ENCODE data around the gene HLA-DQA1.

HLA-DQA1 gene

GRCh38 chr6:32664354-32664753, 27.1 kb downstream of the HLA-DQA1 start:
- ATAC-seq: no peak
- TF ChIP-seq RARB (CRISPR knock-in tag; IDR thresholded peaks at IDR 0.05): no peak
- TF ChIP-seq SNAI2 (CRISPR knock-in tag; IDR thresholded peaks at IDR 0.05): no peak

DNA sequence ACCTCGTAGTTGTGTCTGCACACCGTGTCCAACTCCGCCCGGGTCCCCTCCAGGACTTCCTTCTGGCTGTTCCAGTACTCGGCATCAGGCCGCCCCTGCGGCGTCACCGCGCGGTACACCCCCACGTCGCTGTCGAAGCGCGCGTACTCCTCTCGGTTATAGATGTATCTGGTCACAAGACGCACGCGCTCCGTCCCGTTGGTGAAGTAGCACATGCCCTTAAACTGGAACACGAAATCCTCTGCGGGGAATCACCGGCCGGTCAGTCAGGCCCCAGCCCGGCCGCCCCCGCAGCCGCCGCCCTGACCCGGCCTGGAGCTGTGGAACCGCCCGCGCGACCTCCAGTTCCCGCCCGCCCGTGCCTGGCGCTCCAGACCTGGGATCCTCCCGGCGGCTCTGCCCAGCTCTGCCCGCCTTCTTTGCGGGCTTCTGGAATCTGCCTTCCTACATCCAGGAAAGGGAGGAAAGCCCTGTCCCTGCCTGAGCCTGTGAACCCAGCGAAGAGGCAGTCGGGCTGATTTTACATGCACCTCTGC, 27.7 kb downstream of the HLA-DQA1 start:
- no peak for ATAC-seq
- TF ChIP-seq PPARA (CRISPR knock-in tag; IDR thresholded peaks at IDR 0.05; ENCODE audit: borderline replicate concordance) (no peak), ZNF70 (CRISPR knock-in tag; IDR thresholded peaks at IDR 0.05) (no peak), ARNTL (CRISPR knock-in tag; IDR thresholded peaks at IDR 0.05; ENCODE audit: borderline replicate concordance, low read depth) (no peak), TCF4 (CRISPR knock-in tag; IDR thresholded peaks at IDR 0.05; ENCODE audit: borderline replicate concordance) (no peak), POU6F1 (CRISPR knock-in tag; IDR thresholded peaks at IDR 0.05; ENCODE audit: borderline replicate concordance, low read depth) (no peak), RARB (CRISPR knock-in tag; IDR thresholded peaks at IDR 0.05) (no peak)

- TF ChIP-seq ZNF8 (CRISPR knock-in tag; IDR thresholded peaks at IDR 0.05): no peak
- TF ChIP-seq, protein P1, sequence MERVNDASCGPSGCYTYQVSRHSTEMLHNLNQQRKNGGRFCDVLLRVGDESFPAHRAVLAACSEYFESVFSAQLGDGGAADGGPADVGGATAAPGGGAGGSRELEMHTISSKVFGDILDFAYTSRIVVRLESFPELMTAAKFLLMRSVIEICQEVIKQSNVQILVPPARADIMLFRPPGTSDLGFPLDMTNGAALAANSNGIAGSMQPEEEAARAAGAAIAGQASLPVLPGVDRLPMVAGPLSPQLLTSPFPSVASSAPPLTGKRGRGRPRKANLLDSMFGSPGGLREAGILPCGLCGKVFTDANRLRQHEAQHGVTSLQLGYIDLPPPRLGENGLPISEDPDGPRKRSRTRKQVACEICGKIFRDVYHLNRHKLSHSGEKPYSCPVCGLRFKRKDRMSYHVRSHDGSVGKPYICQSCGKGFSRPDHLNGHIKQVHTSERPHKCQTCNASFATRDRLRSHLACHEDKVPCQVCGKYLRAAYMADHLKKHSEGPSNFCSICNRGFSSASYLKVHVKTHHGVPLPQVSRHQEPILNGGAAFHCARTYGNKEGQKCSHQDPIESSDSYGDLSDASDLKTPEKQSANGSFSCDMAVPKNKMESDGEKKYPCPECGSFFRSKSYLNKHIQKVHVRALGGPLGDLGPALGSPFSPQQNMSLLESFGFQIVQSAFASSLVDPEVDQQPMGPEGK (CRISPR knock-in tag; IDR thresholded peaks at IDR 0.05; ENCODE audit: borderline replicate concordance): no peak
- no peak for TF ChIP-seq ZFP30 (CRISPR knock-in tag; IDR thresholded peaks at IDR 0.05)
- no peak for TF ChIP-seq TCF4 (CRISPR knock-in tag; IDR thresholded peaks at IDR 0.05; ENCODE audit: borderline replicate concordance)
- TF ChIP-seq CREB5 (CRISPR knock-in tag; IDR thresholded peaks at IDR 0.05; ENCODE audit: low read depth): no peak
- no peak for ATAC-seq
These were observed 28.5 kb downstream of the HLA-DQA1 start for GRCh38 chr6:32665661-32666060.

DNA sequence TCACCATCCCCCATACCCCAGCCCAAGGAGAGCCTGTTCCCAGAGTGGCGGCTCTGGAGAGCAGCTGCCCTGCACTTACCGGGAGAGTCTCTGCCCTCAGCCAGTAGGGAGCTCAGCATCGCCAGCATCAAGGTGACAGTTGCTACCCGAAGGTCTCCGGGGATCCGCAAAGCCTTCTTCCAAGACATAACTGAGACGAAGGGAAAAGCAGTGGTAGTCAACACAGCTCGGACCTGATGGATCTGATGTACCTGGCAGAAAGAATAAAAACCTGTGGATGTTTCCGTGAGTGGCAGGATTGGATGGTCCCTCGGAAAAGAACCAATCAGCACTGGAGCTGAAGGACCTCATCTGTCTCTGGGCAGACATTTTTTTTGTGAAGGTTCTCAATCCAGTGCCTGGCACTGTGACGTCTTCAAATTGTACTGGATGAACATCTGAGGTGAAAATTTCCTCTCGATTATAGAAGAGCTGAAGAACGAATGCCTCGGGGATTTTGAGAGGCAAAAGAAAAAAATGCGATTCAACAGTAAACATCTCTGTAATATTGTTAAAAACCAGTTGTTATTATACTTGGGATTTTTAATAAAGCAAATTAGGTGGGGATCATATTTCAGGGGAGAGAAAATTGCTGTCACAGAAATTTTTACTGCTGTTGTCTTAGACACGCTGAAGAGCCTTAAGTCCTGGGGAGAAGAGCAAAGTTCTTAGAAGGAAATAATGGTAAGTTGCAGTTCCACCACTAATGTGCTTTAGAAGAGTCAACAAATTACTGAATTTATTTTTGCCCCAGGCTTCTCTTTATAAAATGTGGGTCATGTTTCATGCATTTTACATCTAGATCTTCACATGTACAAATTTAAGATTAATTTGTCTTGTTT, 29.5 kb downstream of the HLA-DQA1 start, which contains the start of gene HLA-DQB1:
Gene HLA-DQB1, minus strand, starts transcription at position 238 of the 881 bp plus-strand sequence. Its CDS starts 50 bp downstream, at position 188.
- ATAC-seq: peak; percentile 94
- no peak for TF ChIP-seq GLIS3 (CRISPR knock-in tag; IDR thresholded peaks at IDR 0.05)
- TF ChIP-seq ARNTL (CRISPR knock-in tag; IDR thresholded peaks at IDR 0.05; ENCODE audit: borderline replicate concordance, low read depth): no peak
- no peak for TF ChIP-seq ZNF8 (CRISPR knock-in tag; IDR thresholded peaks at IDR 0.05)
- TF ChIP-seq PPARA (CRISPR knock-in tag; IDR thresholded peaks at IDR 0.05; ENCODE audit: borderline replicate concordance): no peak
- TF ChIP-seq CREB5 (CRISPR knock-in tag; IDR thresholded peaks at IDR 0.05; ENCODE audit: low read depth): no peak
- TF ChIP-seq, protein P1 (CRISPR knock-in tag; IDR thresholded peaks at IDR 0.05; ENCODE audit: borderline replicate concordance): no peak
- no peak for TF ChIP-seq OSR1 (CRISPR knock-in tag; IDR thresholded peaks at IDR 0.05)
- TF ChIP-seq TOX (CRISPR knock-in tag; IDR thresholded peaks at IDR 0.05; ENCODE audit: borderline replicate concordance): no peak
- TF ChIP-seq ZC3H10 (CRISPR knock-in tag; IDR thresholded peaks at IDR 0.05): no peak

All from SK-N-SH treated with all-trans-retinoic acid at 6 μM for 48 hours (cell line).